Neuronal stem cell (in vitro differentiated cells): ENCODE data around the gene WFDC10A.

Source experiments
- DNase-seq: peaks from one replicate; pipeline ENCODE4 v3.0.0-alpha.2; 2013; ENCODE audit warnings: low spot score
- H2AFZ ChIP-seq: one replicate; pipeline ENCODE4 v1.6.1; 2013; ENCODE audit warnings: mild to moderate bottlenecking, low read length, inconsistent platforms
- H2AK5ac ChIP-seq: 2 replicates; pipeline ENCODE4 v1.6.1; 2013; ENCODE audit warnings: low read depth, mild to moderate bottlenecking, inconsistent platforms, low read length, moderate library complexity, mixed read lengths
- H2BK120ac ChIP-seq: 2 replicates; pipeline ENCODE4 v1.6.1; 2013; ENCODE audit warnings: low read depth, mild to moderate bottlenecking, inconsistent platforms, low read length, moderate library complexity, mixed read lengths
- H2BK12ac ChIP-seq: one replicate; pipeline ENCODE4 v1.6.1; 2013; ENCODE audit warnings: low read length, inconsistent platforms
- H2BK15ac ChIP-seq: 2 replicates; pipeline ENCODE4 v1.6.1; 2013; ENCODE audit warnings: mild to moderate bottlenecking, low read length, inconsistent platforms, mixed read lengths
- H2BK5ac ChIP-seq: one replicate; pipeline ENCODE4 v1.6.1; 2013; ENCODE audit warnings: inconsistent platforms, mild to moderate bottlenecking, low read length, moderate library complexity
- H3K14ac ChIP-seq: one replicate; pipeline ENCODE4 v1.6.1; 2013; ENCODE audit warnings: low read length, inconsistent platforms
- H3K18ac ChIP-seq: 2 replicates; pipeline ENCODE4 v1.6.1; 2013; ENCODE audit warnings: low read length, inconsistent platforms
- H3K23ac ChIP-seq: 2 replicates; pipeline ENCODE4 v1.6.1; 2013; ENCODE audit warnings: low read depth, mild to moderate bottlenecking, mixed read lengths, low read length, inconsistent platforms; ENCODE audit not compliant: poor library complexity
- H3K27ac ChIP-seq: replicated peaks from 3 replicates; pipeline ENCODE4 v1.5.1; 2013; ENCODE audit warnings: low read length, inconsistent platforms
- H3K27me3 ChIP-seq, 3 experiments: 2 replicates each; pipeline ENCODE4 v1.6.1; 2013; ENCODE audit warnings: low read length in 3 of 3, mild to moderate bottlenecking in 2 of 3, inconsistent platforms in 1 of 3, low read depth in 1 of 3, mixed read lengths in 1 of 3, moderate library complexity in 1 of 3; ENCODE audit not compliant: control insufficient read depth in 3 of 3, insufficient read depth in 3 of 3
- H3K36me3 ChIP-seq, 2 donors: replicated peaks in 1 of 2; 2 replicates each; pipeline ENCODE4 v1.6.1; 2013; ENCODE audit warnings: low read length in 2 of 2; ENCODE audit not compliant: control insufficient read depth in 2 of 2, insufficient read depth in 2 of 2
- H3K4ac ChIP-seq: 2 replicates; pipeline ENCODE4 v1.6.1; 2013; ENCODE audit warnings: inconsistent platforms, mild to moderate bottlenecking, low read length, moderate library complexity
- H3K4me1 ChIP-seq, 2 donors: 1 replicate in 1 of 2; 2 replicates in 1 of 2; pipeline ENCODE4 v1.6.1; 2013; ENCODE audit warnings: low read length in 2 of 2, low read depth in 1 of 2; ENCODE audit not compliant: control insufficient read depth in 2 of 2, insufficient read depth in 1 of 2
- H3K4me2 ChIP-seq: one replicate; pipeline ENCODE4 v1.6.1; 2013; ENCODE audit warnings: mild to moderate bottlenecking, low read length, inconsistent platforms; ENCODE audit not compliant: insufficient read depth, poor library complexity, severe bottlenecking
- H3K4me3 ChIP-seq, 2 donors: 2 replicates each; pipeline ENCODE4 v1.5.1; 2013; ENCODE audit warnings: low read length in 2 of 2, mild to moderate bottlenecking in 2 of 2, inconsistent platforms in 1 of 2, moderate library complexity in 1 of 2
- H3K79me1 ChIP-seq: one replicate; pipeline ENCODE4 v1.6.1; 2013; ENCODE audit warnings: low read depth, mild to moderate bottlenecking, inconsistent platforms, low read length, moderate library complexity
- H3K9ac ChIP-seq: one replicate; pipeline ENCODE4 v1.6.1; 2013; ENCODE audit warnings: mild to moderate bottlenecking, low read depth, low read length, inconsistent platforms; ENCODE audit not compliant: poor library complexity
- H3K9me3 ChIP-seq, 2 donors: replicated peaks in 1 of 2; 2 replicates each; pipeline versions ENCODE3 to v1.6.1; 2013; ENCODE audit warnings: low read length in 2 of 2, mild to moderate bottlenecking in 2 of 2, inconsistent platforms in 1 of 2, low read depth in 1 of 2, mixed read lengths in 1 of 2, moderate library complexity in 1 of 2; ENCODE audit not compliant: control insufficient read depth in 2 of 2, insufficient read depth in 1 of 2
- H4K8ac ChIP-seq: one replicate; pipeline ENCODE4 v1.6.1; 2013; ENCODE audit warnings: low read depth, mild to moderate bottlenecking, inconsistent platforms, low read length, moderate library complexity
- H4K91ac ChIP-seq: one replicate; pipeline ENCODE4 v1.6.1; 2013; ENCODE audit warnings: low read length, low read depth, mild to moderate bottlenecking, inconsistent platforms; ENCODE audit not compliant: poor library complexity
- WGBS, 2 donors: extraction: QIAGEN DNeasy Blood & Tissue Kit; methylation state at CpG; one replicate each; pipeline ENCODE4 v1.1.7; 2013; ENCODE audit warnings: missing lambda C conversion rate in 2 of 2, mixed read lengths in 1 of 2; ENCODE audit not compliant: insufficient read length in 2 of 2, insufficient replicate concordance in 1 of 2; ENCODE audit errors: extremely low coverage in 2 of 2; 5-methylcytosine and 5-hydroxymethylcytosine counted together

The WFDC10A gene

DNA sequence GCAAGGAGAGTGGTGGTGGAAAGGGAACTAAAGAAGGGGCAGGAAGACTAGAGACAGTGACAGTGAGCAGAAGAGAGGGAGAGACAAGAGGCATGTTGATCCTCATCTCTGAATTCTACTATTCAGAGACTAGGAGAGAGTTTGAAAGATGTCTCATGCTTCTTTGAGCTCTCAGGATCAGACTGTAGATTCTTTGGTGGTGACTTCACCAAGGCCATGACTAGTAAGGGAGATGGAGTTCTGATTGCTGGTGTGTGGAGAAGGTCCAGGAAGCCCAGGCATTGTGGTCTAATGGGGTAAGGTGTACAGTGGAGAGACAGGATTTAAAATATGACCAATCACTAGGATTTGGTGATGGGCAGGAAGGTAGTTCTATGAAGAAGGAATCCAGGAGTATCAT is 832 bp downstream of the WFDC10A start:
- no peaks in the 10 kb centered on the region for H3K9me3 ChIP-seq
- H3K4ac ChIP-seq = no peak overlapping the region
- H4K91ac ChIP-seq = no peak overlapping the region
- H3K14ac ChIP-seq = no peak overlapping the region
- peaks cover 0 to 3% (median 2%) of the 10 kb centered on the region in 3 experiments for H3K27me3 ChIP-seq
- H3K36me3 ChIP-seq = no peaks in the 10 kb centered on the region
- no peak overlapping the region for H2BK5ac ChIP-seq
- no peak overlapping the region for H3K18ac ChIP-seq
- H3K4me3 ChIP-seq = no peak overlapping the region
- H4K8ac ChIP-seq = no peak overlapping the region
- H3K23ac ChIP-seq = no peak overlapping the region
- H2BK15ac ChIP-seq = no peak overlapping the region
- no peak overlapping the region for H2AK5ac ChIP-seq
- no peak overlapping the region for H2BK12ac ChIP-seq
- H2AFZ ChIP-seq = no peak overlapping the region
- no peak overlapping the region for H2BK120ac ChIP-seq
- H3K79me1 ChIP-seq = no peaks in the 10 kb centered on the region
- no peak for DNase-seq
- no peak overlapping the region for H3K27ac ChIP-seq
- no peak overlapping the region for H3K4me2 ChIP-seq
- H3K4me1 ChIP-seq = peaks cover 0 to 2% of the 10 kb centered on the region in 2 donors
- H3K9ac ChIP-seq = no peak overlapping the region

DNA sequence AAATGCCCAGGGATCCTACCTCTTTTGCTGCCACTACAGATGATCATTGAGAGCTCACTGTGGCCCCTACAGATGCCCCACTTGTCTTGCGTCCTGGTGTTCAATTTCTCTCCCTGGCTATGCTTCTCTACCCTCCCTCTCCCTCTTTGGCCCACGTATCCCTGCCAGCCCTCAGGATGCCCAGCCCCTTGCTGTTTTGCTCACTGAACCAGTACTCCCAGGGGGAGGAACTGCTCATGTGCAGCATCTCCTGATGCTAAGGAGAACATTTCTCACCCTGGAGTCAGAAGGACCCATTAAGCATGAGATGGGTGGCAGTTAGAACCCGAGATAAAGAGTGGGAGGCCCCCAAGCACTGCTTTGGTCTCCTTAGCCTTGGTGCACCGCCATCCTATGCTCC is 1.6 kb downstream of the WFDC10A start, which contains the start of gene WFDC9:
WFDC9 (minus strand) TSS at position 101 of the 400 bp plus-strand sequence. CDS start 21,103 bp downstream, outside the sequence.
- H2BK12ac ChIP-seq = no peak within 1 kb of the TSS
- H3K4me3 ChIP-seq = no peak within 1 kb of the TSS
- no peak within 1 kb of the TSS for H4K91ac ChIP-seq
- WGBS, 2 donors = no CpG with 5 or more reads among the region's 4 CpGs
- no peak for DNase-seq
- H3K14ac ChIP-seq = no peak within 1 kb of the TSS
- H3K36me3 ChIP-seq = no peaks in the 10 kb centered on the region
- no peak within 1 kb of the TSS for H2BK15ac ChIP-seq
- H3K27me3 ChIP-seq = peaks cover 0 to 3% (median 2%) of the 10 kb centered on the region in 3 experiments
- H3K9ac ChIP-seq = no peak within 1 kb of the TSS
- no peak within 1 kb of the TSS for H3K18ac ChIP-seq
- no peak within 1 kb of the TSS for H3K4ac ChIP-seq
- no peak within 1 kb of the TSS for H2AFZ ChIP-seq
- H2BK5ac ChIP-seq = no peak within 1 kb of the TSS
- no peak within 1 kb of the TSS for H3K4me2 ChIP-seq
- no peak within 1 kb of the TSS for H3K27ac ChIP-seq
- no peak within 1 kb of the TSS for H2BK120ac ChIP-seq
- H2AK5ac ChIP-seq = no peak within 1 kb of the TSS
- no peaks in the 10 kb centered on the region for H3K79me1 ChIP-seq
- no peaks in the 10 kb centered on the region for H3K9me3 ChIP-seq
- peaks cover 0 to 2% of the 10 kb centered on the region in 2 donors for H3K4me1 ChIP-seq
- no peak within 1 kb of the TSS for H4K8ac ChIP-seq
- H3K23ac ChIP-seq = no peak within 1 kb of the TSS

- Histone ChIP-seq H3K36me3 (no peaks in the 10 kb centered on the region), H3K79me1 (no peaks in the 10 kb centered on the region), H4K8ac (no peak overlapping the region), H2BK12ac (no peak overlapping the region), H3K4ac (no peak overlapping the region), H3K9ac (no peak overlapping the region), H3K27me3 (no peaks in the 10 kb centered on the region), H3K9me3 (no peaks in the 10 kb centered on the region), H3K4me1 (no peaks in the 10 kb centered on the region), H3K27ac (no peak overlapping the region), H2AFZ (no peak overlapping the region), H4K91ac (no peak overlapping the region), H2BK15ac (no peak overlapping the region), H2AK5ac (no peak overlapping the region), H3K18ac (no peak overlapping the region), H3K4me2 (no peak overlapping the region), H3K14ac (no peak overlapping the region), H3K23ac (no peak overlapping the region), H2BK5ac (no peak overlapping the region), H3K4me3 (no peak overlapping the region), H2BK120ac (no peak overlapping the region)
- DNase-seq = no peak
- WGBS, 2 donors = no CpG with 5 or more reads among the region's 1 CpG
Measured at GRCh38 chr20:45636513-45636912, 7.0 kb downstream of the WFDC10A start.

DNA sequence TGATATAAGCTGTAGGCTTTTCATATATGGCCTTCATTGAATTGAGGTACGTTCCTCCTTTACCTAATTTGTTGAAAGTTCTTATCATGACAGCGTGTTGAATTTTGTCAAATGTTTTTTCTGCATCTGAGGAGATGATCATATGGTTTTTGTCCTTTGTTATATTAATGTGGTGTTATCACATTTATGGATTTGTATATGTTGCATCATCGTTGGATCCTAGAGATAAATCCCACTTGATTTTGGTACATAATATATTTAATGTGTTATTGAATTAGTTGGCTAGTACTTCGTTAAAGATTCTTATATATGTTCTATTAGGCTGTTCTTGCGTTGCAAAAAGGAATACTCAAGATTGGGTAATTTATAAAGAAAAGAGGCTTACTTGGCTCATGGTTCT is 10.1 kb downstream of the WFDC10A start:
- H3K4me3 ChIP-seq = no peak overlapping the region
- no CpG with 5 or more reads among the region's 5 CpGs for WGBS, 2 donors
- H3K4me2 ChIP-seq = no peak overlapping the region
- no peaks in the 10 kb centered on the region for H3K9me3 ChIP-seq
- no peak overlapping the region for H3K27ac ChIP-seq
- H3K4ac ChIP-seq = no peak overlapping the region
- no peak overlapping the region for H3K9ac ChIP-seq
- no peak overlapping the region for H2BK120ac ChIP-seq
- no peak overlapping the region for H3K14ac ChIP-seq
- no peak overlapping the region for H4K91ac ChIP-seq
- H3K4me1 ChIP-seq = no peaks in the 10 kb centered on the region
- no peak for DNase-seq
- H2AFZ ChIP-seq = no peak overlapping the region
- no peak overlapping the region for H4K8ac ChIP-seq
- no peak overlapping the region for H2BK15ac ChIP-seq
- H3K36me3 ChIP-seq = no peaks in the 10 kb centered on the region
- H2AK5ac ChIP-seq = no peak overlapping the region
- no peak overlapping the region for H2BK12ac ChIP-seq
- no peak overlapping the region for H3K23ac ChIP-seq
- H3K18ac ChIP-seq = no peak overlapping the region
- no peaks in the 10 kb centered on the region for H3K79me1 ChIP-seq
- no peak overlapping the region for H2BK5ac ChIP-seq
- H3K27me3 ChIP-seq = no peaks in the 10 kb centered on the region
